NCI-H2171 treated with DMSO at 0.1 percent for 48 hours (cell line): Measurements from ENCODE around the gene ARHGEF16.

Source experiments
- DNase-seq: peaks from one replicate; lab custom pipeline; 2025; lab: John Stamatoyannopoulos, UW

Gene ARHGEF16

DNA sequence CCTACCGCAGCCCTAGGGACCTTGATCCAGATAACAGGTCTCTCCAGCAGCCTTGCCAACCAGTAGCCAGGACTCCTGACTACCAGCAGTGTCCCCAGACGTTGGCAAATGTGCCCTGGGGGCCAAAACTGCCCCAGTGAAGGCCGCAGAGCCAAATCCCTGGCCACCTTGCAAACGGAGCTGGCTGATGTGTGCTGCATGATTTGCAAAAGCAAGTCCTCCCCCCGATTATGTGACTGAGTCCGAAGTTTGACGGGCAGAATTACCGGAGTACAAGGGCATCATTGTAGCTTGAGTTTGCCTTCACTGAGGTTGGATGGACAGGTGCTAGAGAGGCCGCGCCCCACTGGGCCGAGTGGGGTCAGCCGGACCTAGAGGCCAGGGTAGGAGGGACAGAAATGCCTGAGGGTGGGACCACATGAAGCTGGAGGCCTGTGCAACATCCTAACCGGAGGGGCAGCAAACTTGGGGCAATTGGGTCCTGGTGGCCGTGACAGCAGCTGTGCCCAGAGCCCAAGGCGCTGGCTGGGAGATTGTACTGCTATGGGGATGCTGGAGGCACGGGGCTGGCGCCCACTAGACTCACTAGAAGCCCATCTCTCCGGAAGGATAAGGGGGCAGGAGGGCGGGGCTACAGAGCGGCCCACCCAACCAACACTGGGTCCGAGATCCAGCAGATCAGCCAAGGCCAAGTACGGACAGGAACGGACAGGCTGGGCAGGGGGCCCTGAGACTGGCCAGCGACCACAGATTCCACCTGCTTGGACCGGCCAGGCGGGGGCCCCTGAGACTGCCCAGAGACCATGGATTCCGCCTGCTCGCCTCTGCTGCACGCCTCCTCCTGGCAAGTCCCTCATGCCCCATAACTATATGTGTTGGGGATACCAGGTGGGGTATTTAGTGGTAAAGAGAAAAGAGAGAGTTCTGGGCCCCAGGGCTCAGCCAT lies 2.8 kb downstream of the ARHGEF16 start:
- no peak for DNase-seq

DNA sequence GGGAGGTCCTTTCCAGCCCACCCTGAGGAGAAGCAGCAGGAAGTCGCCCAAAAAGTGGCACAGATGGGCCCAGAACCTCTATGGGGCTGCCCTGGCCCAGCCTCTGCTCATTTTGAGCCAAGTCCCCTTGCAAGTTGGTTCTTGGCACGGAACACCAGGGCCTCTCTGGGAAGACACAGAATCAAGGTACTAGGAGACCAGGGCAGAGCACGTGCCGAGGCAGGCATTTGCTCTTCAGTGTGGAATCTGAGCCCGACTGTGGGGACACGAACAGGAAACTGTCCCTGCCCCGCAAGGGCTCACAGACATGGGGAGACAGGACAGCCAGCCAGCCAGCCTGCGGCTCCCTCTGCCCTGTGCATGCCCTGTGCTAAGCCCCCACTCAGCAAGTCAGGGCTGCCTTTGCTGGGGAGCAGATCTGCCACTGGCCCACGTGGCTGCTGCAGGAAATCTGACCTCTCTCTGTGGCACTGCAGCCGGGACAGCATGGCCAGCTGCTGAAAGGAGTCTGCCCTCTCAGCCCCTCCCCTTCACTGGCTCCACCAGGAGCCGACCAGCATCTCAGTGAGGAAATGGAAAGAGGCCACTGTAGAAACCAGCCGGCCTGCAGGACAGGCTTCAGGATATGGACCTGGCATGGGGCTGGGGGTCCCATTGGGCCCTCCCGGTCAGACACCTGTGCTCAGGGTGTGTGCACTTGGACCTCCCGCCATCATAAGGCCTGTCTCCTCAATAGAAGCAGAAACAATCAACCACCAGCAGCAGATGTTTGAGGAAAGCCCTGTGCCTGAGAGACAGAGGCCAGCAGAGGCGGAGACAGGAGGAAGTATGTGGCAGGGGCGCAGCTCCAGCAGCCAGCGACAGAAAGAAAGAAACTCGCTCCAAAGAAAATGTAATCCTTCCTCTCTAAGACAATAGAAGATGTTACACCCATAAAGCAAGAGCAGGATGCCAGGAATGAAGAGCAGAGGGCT lies 3.7 kb downstream of the ARHGEF16 start:
- no peak for DNase-seq

DNA sequence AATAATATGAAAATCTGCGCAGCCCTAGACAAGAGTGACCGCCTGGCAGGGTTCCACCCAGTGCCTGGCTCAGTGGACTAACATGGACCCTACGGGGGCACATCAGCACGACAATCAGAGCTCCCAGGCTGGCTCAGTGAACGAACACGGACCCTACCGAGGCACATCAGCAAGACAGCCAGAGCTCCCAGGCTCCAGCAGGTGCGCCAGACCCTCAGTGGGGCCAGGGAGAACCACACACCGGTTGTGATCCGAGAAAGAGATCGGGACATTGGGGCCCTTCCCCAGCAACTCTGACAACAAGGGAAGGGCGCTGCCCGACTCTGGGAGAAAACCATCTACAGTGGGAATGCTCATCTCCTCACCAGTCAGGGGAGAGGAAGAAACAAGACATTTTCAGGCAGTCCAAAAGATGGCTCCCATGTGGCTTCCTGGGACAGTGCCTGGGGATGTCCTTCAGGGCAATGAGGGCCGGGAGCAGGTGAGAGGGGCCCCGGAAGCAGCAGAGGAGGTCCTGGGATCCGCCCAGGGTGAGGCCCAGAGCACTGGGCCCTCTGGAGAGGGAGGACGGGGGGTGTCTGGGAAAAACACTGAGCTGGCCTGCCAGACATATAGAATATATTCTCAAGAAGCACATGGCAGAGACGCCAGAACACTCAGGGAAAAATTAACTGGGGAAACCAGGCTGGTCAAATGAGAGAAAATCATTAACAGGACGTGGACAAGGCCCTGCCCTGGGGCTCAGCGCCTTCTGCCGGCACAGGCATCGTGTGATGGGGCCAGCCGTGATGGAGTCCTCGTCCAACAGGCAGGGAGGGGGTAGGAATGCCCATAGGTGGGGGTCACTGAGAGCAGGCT lies 4.8 kb downstream of the ARHGEF16 start:
- no peak for DNase-seq

DNA sequence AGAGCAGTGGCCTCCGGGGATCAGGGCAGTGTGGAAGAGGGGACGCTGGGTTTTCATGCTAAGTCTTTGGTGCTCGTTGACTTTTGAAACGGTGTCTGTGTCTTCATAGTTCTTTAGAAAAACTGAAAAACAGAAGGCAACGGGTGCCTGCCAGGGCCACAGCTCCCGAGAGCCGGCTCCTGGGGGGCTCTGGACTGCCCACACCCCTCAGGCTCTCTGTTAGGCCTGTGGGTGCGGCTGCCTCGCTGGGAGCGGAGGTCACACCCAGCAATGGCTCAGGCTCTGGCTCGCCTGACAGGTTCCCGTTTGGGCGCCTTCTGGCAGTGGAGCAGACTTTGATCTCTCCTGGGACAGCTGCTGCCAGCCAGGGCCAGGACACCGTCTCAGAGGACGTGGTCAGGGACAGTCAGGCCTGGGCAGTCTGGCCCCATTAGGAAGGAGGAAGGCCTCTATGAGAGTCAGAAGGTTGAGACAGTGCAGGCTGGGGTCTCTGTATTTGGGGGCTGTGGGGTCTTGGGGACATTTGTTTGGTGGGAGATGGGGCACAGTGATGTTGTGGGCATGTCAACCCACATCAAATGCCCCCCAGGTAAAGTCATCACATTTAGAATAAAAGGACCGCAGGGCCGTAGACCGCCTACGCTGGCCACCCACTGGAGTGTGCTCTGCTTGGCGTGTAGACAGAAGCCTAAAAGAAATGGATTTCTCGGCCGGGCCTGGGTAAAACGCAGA lies 5.6 kb downstream of the ARHGEF16 start:
- DNase-seq = no peak

GRCh38 chr1:3460672-3461131 lies 6.2 kb downstream of the ARHGEF16 start:
- no peak for DNase-seq

- no peak for DNase-seq
Observed at GRCh38 chr1:3461238-3461933, 6.9 kb downstream of the ARHGEF16 start.

- no peak for DNase-seq
Observed at GRCh38 chr1:3461934-3462275, 7.4 kb downstream of the ARHGEF16 start.

GRCh38 chr1:3462356-3463012 lies 8.0 kb downstream of the ARHGEF16 start:
- no peak for DNase-seq

GRCh38 chr1:3463013-3463385 lies 8.5 kb downstream of the ARHGEF16 start:
- no peak for DNase-seq

DNA sequence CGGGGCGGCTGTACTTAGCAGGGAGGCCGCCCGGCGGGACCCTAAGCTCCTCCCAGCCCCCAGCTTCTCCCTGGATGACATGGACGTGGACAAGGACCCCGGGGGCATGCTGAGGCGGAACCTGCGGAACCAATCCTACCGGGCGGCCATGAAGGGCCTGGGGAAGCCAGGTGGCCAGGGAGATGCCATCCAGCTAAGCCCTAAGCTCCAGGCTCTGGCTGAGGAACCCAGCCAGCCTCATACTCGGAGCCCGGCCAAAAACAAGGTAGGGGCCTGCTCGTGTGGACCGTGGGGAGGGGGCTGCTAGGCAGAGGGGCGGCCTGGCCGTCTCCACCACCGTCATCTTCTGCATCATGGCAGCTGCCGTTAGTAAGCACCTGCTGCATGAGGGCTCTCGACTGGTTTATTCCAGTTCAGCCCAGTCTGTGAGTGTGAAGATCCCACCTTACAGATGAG lies 9.0 kb downstream of the ARHGEF16 start:
- no peak for DNase-seq

GRCh38 chr1:3463891-3464648 lies 9.6 kb downstream of the ARHGEF16 start:
- peak; percentile 34 for DNase-seq

DNA sequence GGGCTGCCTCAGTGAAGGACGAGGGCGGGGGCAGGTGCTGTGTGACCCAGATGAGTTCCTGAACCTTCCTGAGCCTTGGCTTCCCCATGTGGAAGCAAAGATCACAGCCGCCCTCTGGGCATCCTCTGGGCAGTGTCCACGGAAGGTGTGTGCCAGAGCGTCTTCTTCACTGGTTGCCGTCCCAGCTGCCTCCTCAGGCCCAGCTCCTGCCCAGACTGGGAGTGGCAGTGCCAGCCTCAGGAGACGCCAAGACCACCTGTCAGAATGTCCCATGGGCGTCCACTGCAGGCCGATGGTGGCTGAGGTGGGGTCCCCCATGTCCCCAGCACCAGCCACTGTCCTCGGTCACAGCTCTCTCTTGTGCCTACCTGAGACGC lies 10.2 kb downstream of the ARHGEF16 start:
- no peak for DNase-seq

DNA sequence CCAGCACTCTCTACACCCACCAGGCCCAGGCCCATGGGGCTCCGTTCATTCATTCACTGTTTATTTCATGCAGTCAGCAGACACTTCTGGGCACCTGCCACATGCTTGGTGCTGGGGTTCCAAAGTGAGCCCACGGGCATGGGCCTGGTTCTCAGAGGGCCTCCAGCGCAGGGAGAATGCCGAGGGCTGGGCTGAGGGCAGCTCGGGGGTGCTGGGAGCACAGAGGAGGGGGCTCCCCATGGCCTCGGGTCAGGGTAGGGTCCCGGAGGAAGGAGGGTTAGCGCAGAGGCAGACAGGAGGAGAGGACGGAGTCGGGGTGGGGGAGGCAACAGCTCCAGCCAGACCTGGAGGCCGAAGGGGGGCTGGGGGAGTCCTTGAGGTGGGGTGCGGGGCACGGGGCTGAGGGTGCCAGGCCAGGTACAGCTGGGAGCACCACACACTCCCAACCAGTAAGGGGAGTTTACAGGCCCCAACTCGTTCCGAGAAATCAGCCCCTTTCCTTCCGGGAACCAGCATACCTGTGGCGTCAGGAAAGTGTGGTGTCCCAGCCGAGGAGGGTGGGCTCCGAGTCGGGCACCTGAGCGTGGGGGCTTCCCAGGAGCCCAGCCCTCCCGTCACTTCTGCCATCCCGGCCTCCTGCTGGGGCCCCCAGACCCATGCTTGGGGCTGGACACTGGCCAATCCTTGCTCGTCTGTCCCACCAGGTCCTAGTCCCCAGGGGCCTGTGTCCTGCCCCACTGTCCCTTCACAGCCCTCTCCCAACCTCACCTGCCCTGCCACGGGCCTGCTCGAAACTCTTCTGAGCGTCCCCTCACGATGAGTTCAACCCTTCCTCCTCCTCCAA lies 10.8 kb downstream of the ARHGEF16 start:
- DNase-seq = no peak

DNA sequence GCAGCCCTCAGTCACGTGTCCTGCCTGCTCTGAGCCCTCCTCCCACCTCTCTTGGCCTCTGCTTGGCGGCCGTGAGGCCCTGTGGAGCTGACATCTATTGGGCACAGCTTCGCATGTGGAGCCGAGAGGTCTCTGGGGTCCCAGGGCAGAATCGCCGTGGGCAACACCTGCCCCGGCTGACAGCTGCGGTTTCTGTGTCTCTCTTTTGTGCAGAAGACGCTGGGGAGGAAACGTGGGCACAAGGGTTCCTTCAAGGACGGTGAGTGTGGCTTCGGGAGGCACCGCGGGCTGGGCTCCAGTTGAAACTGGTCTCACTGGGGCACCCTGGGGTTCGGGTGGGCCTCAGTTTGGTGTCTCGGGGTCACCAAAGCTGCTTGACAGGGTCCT lies 11.5 kb downstream of the ARHGEF16 start:
- DNase-seq = no peak

- no peak for DNase-seq
Observed at GRCh38 chr1:3466366-3467075, 12.1 kb downstream of the ARHGEF16 start.

DNA sequence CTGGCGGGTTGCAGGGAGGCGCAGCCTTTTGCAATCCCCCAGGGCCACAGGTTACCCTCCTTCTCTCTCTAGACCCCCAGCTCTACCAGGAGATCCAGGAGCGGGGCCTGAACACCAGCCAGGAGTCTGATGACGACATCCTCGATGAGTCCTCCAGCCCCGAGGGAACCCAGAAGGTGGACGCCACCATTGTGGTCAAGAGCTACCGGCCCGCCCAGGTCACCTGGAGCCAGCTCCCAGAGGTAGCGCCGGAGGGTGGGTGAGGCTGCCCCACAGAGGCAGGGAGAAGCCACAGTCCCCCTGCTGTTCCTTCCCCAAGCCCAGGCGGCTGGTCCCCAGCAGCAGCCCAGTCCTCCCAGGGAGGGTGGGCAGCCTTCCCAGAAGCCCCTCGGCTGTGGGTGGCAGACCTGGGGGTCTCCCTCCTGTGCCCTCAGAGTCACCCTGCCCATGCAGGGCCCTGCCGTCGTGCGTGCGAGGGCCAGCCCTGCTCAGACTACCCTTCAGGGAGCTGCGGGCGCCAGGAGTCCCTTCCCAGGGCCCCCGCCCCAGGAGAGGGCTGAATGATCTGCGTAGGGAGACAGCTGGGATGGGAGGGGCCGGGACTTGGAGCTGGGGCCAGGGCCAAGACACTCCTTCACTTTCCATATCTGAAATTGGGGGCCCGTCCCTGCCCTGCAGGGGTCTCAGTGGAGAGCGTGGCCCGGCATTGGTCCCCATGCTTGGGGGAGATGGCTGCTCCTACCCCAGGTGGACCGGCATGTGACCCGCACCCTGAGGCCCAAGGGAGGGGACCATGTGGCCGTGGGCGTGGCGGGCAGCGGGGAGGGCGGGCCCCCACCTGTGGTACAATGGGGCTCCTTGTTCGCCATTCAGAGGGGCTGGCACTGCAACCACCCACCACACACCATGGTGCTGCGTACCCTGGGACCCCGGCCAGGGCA lies 12.9 kb downstream of the ARHGEF16 start:
- DNase-seq = no peak
